H9 (cell line): ENCODE data around the gene NUMBL. TPM values are rescaled to one million over a fixed set of nuclear protein-coding genes. Genes with fewer than 3 reads are reported as not detected.

Experiments
- DNase-seq: peaks from one replicate; pipeline ENCODE4 v3.0.0-alpha.2; 2017
- H2AFZ ChIP-seq: one replicate; pipeline ENCODE4 v1.6.1; 2013; ENCODE audit warnings: mild to moderate bottlenecking, low read length, control low read depth, moderate library complexity
- H2AK5ac ChIP-seq: 2 replicates; pipeline ENCODE4 v1.6.1; 2013; ENCODE audit warnings: low read length, control low read depth, mixed read lengths; ENCODE audit not compliant: insufficient read length
- H2BK120ac ChIP-seq: one replicate; pipeline ENCODE4 v1.6.1; 2013; ENCODE audit warnings: low read depth, mild to moderate bottlenecking, low read length, control low read depth, inconsistent platforms; ENCODE audit not compliant: poor library complexity, severe bottlenecking
- H2BK12ac ChIP-seq: 2 replicates; pipeline ENCODE4 v1.6.1; 2013; ENCODE audit warnings: low read length, control low read depth, mixed read lengths, low read depth; ENCODE audit not compliant: insufficient read length
- H2BK15ac ChIP-seq: 2 replicates; pipeline ENCODE4 v1.6.1; 2013; ENCODE audit warnings: low read depth, low read length, control low read depth
- H2BK20ac ChIP-seq: one replicate; pipeline ENCODE4 v1.6.1; 2013; ENCODE audit warnings: low read depth, mild to moderate bottlenecking, low read length, control low read depth, inconsistent platforms; ENCODE audit not compliant: poor library complexity, severe bottlenecking
- H2BK5ac ChIP-seq: 2 replicates; pipeline ENCODE4 v1.6.1; 2013; ENCODE audit warnings: low read length, control low read depth, mixed read lengths; ENCODE audit not compliant: insufficient read length
- H3K14ac ChIP-seq: 2 replicates; pipeline ENCODE4 v1.6.1; 2013; ENCODE audit warnings: low read length, control low read depth; ENCODE audit not compliant: insufficient read depth
- H3K18ac ChIP-seq: 2 replicates; pipeline ENCODE4 v1.6.1; 2013; ENCODE audit warnings: low read depth, mild to moderate bottlenecking, mixed read lengths, low read length, control low read depth; ENCODE audit not compliant: insufficient read length
- H3K23ac ChIP-seq: 2 replicates; pipeline ENCODE4 v1.6.1; 2013; ENCODE audit warnings: low read length, control low read depth, mixed read lengths, low read depth; ENCODE audit not compliant: insufficient read length
- H3K23me2 ChIP-seq: 2 replicates; pipeline ENCODE4 v1.6.1; 2013; ENCODE audit warnings: low read depth, mild to moderate bottlenecking, mixed read lengths, low read length, control low read depth; ENCODE audit not compliant: insufficient read length, poor library complexity, severe bottlenecking
- H3K27ac ChIP-seq: 2 replicates; pipeline ENCODE4 v1.5.1; 2013; ENCODE audit warnings: low read length, control low read depth, mixed read lengths, low read depth; ENCODE audit not compliant: insufficient read length
- H3K27me3 ChIP-seq: 2 replicates; pipeline ENCODE4 v1.6.1; 2013; ENCODE audit warnings: low read length, control low read depth, inconsistent platforms; ENCODE audit not compliant: insufficient read depth
- H3K4ac ChIP-seq: 2 replicates; pipeline ENCODE4 v1.6.1; 2013; ENCODE audit warnings: low read depth, mild to moderate bottlenecking, control low read depth, inconsistent platforms, low read length, moderate library complexity
- H3K4me1 ChIP-seq: 2 replicates; pipeline ENCODE4 v1.6.1; 2013; ENCODE audit warnings: low read length, control low read depth, inconsistent platforms; ENCODE audit not compliant: insufficient read depth
- H3K4me2 ChIP-seq: 2 replicates; pipeline ENCODE4 v1.6.1; 2013; ENCODE audit warnings: low read length, control low read depth, mixed read lengths; ENCODE audit not compliant: insufficient read length, insufficient read depth
- H3K56ac ChIP-seq: 2 replicates; pipeline ENCODE4 v1.6.1; 2013; ENCODE audit warnings: low read depth, mild to moderate bottlenecking, mixed read lengths, low read length, control low read depth; ENCODE audit not compliant: insufficient read length
- H3K79me1 ChIP-seq: 2 replicates; pipeline ENCODE4 v1.6.1; 2013; ENCODE audit warnings: low read depth, mild to moderate bottlenecking, moderate library complexity, low read length, control low read depth, inconsistent platforms; ENCODE audit not compliant: insufficient read depth, poor library complexity, severe bottlenecking
- H3K79me2 ChIP-seq: 2 replicates; pipeline ENCODE4 v1.6.1; 2013; ENCODE audit warnings: low read length, control low read depth, inconsistent platforms; ENCODE audit not compliant: insufficient read depth
- H3K9ac ChIP-seq: 2 replicates; pipeline ENCODE4 v1.6.1; 2013; ENCODE audit warnings: low read length, control low read depth, mixed read lengths; ENCODE audit not compliant: insufficient read length; ENCODE audit errors: extremely low read depth
- H3K9me3 ChIP-seq: one replicate; pipeline ENCODE4 v1.6.1; 2013; ENCODE audit warnings: low read depth, low read length, inconsistent platforms; ENCODE audit not compliant: control insufficient read depth
- H3T11ph ChIP-seq: one replicate; pipeline ENCODE4 v1.6.1; 2013; ENCODE audit warnings: mild to moderate bottlenecking, low read length, control low read depth, inconsistent platforms
- H4K20me1 ChIP-seq: one replicate; pipeline ENCODE4 v1.6.1; 2013; ENCODE audit not compliant: control insufficient read depth, insufficient read length, insufficient read depth
- H4K5ac ChIP-seq: 2 replicates; pipeline ENCODE4 v1.6.1; 2013; ENCODE audit warnings: low read depth, mild to moderate bottlenecking, mixed read lengths, low read length, control low read depth; ENCODE audit not compliant: insufficient read length
- H4K8ac ChIP-seq: replicated peaks from 2 replicates; pipeline ENCODE4 v1.6.1; 2013; ENCODE audit warnings: low read length, control low read depth, mixed read lengths, low read depth; ENCODE audit not compliant: insufficient read length
- H4K91ac ChIP-seq: 2 replicates; pipeline ENCODE4 v1.6.1; 2013; ENCODE audit warnings: low read depth, mild to moderate bottlenecking, moderate library complexity, mixed read lengths, low read length, control low read depth; ENCODE audit not compliant: insufficient read length
- H3K27ac Mint-ChIP-seq, 3 experiments: 2 replicates in 2 of 3; 3 replicates in 1 of 3; pipeline ENCODE4 v1.8.0; 2020 to 2021; ENCODE audit warnings: mixed read lengths in 3 of 3, mild to moderate bottlenecking in 1 of 3, moderate library complexity in 1 of 3
- H3K27me3 Mint-ChIP-seq: 2 replicates; pipeline ENCODE4 v1.8.0; 2021; ENCODE audit warnings: low read depth, mild to moderate bottlenecking, moderate library complexity, mixed read lengths
- H3K36me3 Mint-ChIP-seq, 3 experiments: 2 replicates in 2 of 3; 3 replicates in 1 of 3; pipeline ENCODE4 v1.8.0; 2020 to 2021; ENCODE audit warnings: low read depth in 3 of 3, mixed read lengths in 3 of 3; ENCODE audit not compliant: insufficient read depth in 1 of 3
- H3K4me1 Mint-ChIP-seq, 2 experiments: 2 replicates each; pipeline ENCODE4 v1.8.0; 2020; ENCODE audit warnings: mixed read lengths in 2 of 2
- H3K4me3 Mint-ChIP-seq, 2 experiments: 2 replicates in 1 of 2; 3 replicates in 1 of 2; pipeline ENCODE4 v1.8.0; 2020 to 2021; ENCODE audit warnings: mild to moderate bottlenecking in 2 of 2, mixed read lengths in 2 of 2, moderate library complexity in 1 of 2
- H3K9me3 Mint-ChIP-seq, 2 experiments: 2 replicates in 1 of 2; 3 replicates in 1 of 2; pipeline ENCODE4 v1.8.0; 2020; ENCODE audit warnings: mild to moderate bottlenecking in 2 of 2, mixed read lengths in 2 of 2, moderate library complexity in 1 of 2
- CTCF ChIP-seq: fragments of 200-600 bp; sonication (generic); conservative IDR thresholded peaks from 3 replicates; pipeline ENCODE4 v1.8.0; 2021; ENCODE audit warnings: antibody characterized with exemption, mild to moderate bottlenecking
- WGBS: extraction: QIAGEN DNeasy Blood & Tissue Kit; methylation state at CpG from one replicate; pipeline ENCODE4 v1.1.7; 2013; ENCODE audit warnings: missing lambda C conversion rate, low lambda C conversion rate, mixed read lengths; ENCODE audit not compliant: insufficient read length; ENCODE audit errors: extremely low coverage; 5-methylcytosine and 5-hydroxymethylcytosine counted together
- total RNA-seq: library from RNA; stranded (reverse); gene quantifications from 2 replicates; pipeline ENCODE4 v1.2.1, GENCODE V29; 2021

NUMBL gene
- total RNA-seq, 1 experiment from 2014 or later: 34.5 TPM

GRCh38 chr19:40705362-40705651, 14.9 kb upstream of the NUMBL start:
- Histone ChIP-seq H3K27ac (no peak overlapping the region), H2BK5ac (no peak overlapping the region), H3K4ac (no peak overlapping the region), H4K20me1 (no peaks in the 10 kb centered on the region), H3K23me2 (no peaks in the 10 kb centered on the region), H4K8ac (no peak overlapping the region), H3K23ac (no peak overlapping the region), H4K91ac (no peak overlapping the region), H3K79me2 (no peaks in the 10 kb centered on the region), H3K4me2 (no peak overlapping the region), H3K18ac (no peak overlapping the region), H3T11ph (no peak overlapping the region), H3K14ac (no peak overlapping the region), H3K4me1 (no peaks in the 10 kb centered on the region), H3K27me3 (no peaks in the 10 kb centered on the region), H4K5ac (no peak overlapping the region), H3K9me3 (no peaks in the 10 kb centered on the region), H2BK120ac (no peak overlapping the region), H3K9ac (no peak overlapping the region), H3K56ac (no peak overlapping the region), H3K79me1 (no peaks in the 10 kb centered on the region), H2AFZ (no peak overlapping the region), H2BK12ac (no peak overlapping the region), H2BK20ac (no peak overlapping the region), H2BK15ac (no peak overlapping the region), H2AK5ac (no peak overlapping the region)
- TF ChIP-seq CTCF: no peak
- Mint-ChIP-seq H3K4me3 (no peak overlapping the region), H3K36me3 (peaks cover 30 to 69% (median 69%) of the 10 kb centered on the region in 3 experiments), H3K4me1 (peaks cover 5 to 13% of the 10 kb centered on the region in 2 experiments; a peak in 3 of 4 replicates), H3K9me3 (no peaks in the 10 kb centered on the region), H3K27me3 (no peaks in the 10 kb centered on the region; the same call in 1 of the 2 replicates), H3K27ac (no peak overlapping the region)
- no CpG with 5 or more reads among the region's 9 CpGs for WGBS
- DNase-seq: no peak
